HG02973 (cell line): ENCODE data around the gene VPS45.
A peak's percentile ranks its signal among the peaks of the same experiment; 100 is the strongest.
"Not testable (repeated sequence)": the region's sequence is repeated elsewhere in the genome, so short reads cannot be mapped to it uniquely, and the experiment has no call there.

Source experiments
- ATAC-seq: cut with Tn5 transposase; IDR thresholded peaks from one replicate; pipeline ENCODE4 v1.9.1; 2021; ENCODE audit warnings: moderate library complexity; ENCODE audit not compliant: unreplicated experiment

The VPS45 gene

DNA sequence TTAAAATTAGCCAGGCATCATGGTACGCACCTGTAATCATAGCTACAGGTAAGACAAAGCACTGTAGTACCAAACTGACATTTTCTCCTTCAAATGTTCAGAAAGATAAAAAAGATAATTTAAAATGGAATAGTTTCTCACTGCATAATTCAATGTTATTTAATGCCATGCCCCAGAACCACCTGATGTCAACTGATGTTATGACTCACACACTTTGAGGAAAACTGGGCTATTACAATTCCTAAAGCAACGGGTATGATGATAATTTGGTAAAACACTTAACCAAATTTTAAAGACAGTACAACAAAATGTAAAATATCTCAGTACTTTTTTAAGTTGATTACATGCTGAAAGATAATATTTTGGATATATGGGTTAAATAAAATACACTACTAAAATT lies 59.2 kb downstream of the VPS45 start:
- ATAC-seq, result no peak

GRCh38 chr1:150127464-150127863 lies 59.9 kb downstream of the VPS45 start:
- ATAC-seq, result no peak

DNA sequence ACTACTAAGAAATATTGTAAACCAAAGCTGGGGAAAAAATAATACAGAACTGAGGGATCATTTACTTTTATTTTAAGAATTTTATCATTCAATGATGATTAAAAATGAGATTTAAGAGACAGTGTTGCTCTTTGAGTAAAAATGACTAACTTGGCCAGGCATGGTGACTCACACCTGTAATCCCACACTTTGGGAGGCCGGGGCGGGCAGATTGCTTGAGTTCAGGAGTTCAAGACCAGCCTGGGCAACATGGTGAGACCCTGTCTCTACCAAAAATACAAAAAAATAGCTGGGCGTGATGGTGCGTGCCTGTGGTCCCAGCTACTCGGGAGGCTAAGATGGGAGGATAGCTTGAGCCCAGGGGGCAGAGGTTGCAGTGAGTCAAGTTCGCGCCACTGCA lies 60.3 kb downstream of the VPS45 start:
- ATAC-seq, result no peak

GRCh38 chr1:150132372-150132771 lies 64.8 kb downstream of the VPS45 start:
- ATAC-seq, result no peak

DNA sequence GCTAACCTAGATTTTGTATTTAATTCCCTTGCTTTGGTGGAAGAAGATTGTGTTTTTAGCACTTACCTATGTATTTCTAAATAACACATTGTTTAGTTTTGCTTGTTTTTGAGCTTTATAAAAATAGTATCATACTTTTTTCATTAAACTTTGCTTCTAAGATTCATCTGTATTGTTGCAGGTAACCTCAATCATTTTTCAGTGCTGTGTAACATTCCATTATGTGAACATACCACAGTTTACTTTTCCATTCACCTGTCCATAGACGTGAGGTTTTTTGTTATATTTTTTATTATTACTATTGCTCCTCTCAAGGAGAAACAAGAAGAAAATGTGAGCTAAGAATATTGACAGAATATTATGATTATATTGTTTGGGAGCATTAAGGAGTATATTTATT lies 67.0 kb downstream of the VPS45 start:
- no peak for ATAC-seq

DNA sequence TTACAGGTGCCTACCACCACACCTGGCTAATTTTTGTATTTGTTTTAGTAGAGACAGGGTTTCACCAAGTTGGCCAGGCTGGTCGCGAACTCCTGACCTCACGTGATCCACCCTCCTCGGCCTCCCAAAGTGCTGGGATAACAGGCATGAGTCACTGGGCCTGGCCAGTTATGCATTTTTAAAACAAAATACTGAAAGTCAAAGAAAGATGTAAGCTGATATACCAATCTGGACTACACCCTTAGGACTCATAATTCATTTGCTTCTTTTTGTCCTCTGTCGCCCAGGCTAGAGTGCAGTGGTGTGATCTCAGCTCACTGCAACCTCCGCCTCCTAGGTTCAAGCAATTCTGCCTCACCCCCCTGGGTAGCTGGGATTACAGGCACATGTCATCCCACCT lies 67.8 kb downstream of the VPS45 start:
- ATAC-seq, result not testable (repeated sequence)

GRCh38 chr1:150138044-150138443 lies 70.5 kb downstream of the VPS45 start:
- ATAC-seq, result no peak

- ATAC-seq, result no peak
Observed at GRCh38 chr1:150141452-150141851, 73.9 kb downstream of the VPS45 start.

DNA sequence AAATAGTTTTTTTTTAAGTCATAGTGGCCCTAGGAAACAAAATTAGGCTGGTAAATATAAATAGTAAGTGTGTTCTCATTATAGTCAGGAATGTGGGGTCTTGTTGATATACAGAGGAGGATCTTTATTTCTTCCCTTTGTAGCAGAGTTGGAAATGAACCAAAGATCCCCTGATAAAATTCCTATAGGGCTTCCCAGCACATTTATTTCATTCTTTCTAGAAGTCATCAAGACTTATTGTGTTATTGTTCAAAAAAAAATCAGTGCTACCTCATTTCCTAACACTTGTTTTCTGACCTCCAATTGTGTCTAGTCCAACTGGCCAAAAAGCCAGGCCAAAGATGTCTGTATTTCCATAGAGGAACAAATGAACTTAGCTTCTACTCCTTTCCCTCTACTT lies 74.5 kb downstream of the VPS45 start:
- ATAC-seq, result no peak

GRCh38 chr1:150144606-150145005 lies 77.0 kb downstream of the VPS45 start:
- no peak for ATAC-seq

GRCh38 chr1:150146016-150146415 lies 78.4 kb downstream of the VPS45 start:
- not testable (repeated sequence) for ATAC-seq

DNA sequence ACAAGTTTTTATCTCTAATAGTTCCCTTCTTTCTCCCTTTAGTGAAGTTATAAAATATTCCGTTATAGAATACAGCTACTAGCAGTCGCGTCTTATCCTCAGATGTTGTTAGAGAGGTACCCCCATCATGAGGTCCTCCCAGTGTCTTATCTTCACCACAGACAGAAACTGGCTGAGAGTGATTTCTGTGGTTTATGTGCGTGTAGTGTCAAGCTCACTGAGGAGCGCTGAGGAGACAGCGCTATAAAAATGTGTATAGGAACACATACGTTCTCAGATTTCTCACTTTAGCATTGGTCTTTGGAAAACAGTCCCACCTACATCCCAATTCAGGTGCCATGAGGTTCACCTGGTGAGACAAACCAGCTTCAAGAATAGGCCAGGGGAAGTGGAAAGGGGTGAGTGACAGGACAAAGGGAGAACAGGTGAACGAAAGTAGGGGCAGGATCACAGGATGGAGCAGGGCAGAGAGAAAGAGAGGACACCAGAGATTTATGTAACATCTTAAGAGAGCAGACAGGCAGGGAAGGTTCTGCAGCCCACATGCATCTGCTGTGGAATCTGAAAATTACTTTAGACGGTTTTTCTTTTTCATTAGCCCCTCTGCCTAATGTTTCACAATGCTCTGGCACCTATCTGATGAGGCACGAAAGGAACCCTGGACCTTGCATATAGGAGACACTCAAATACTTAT lies 79.4 kb downstream of the VPS45 start:
- no peak for ATAC-seq

- no peak for ATAC-seq
Observed at GRCh38 chr1:150148837-150149270, 81.3 kb downstream of the VPS45 start.

- peak; percentile 42 for ATAC-seq
Observed at GRCh38 chr1:150149271-150150132, 81.9 kb downstream of the VPS45 start, which contains the start of gene PLEKHO1. TSS of gene PLEKHO1 (plus strand) at chr1:150149916. CDS start at chr1:150150258, 342 bp downstream.

- ATAC-seq, result no peak
Observed at GRCh38 chr1:150150133-150151021, 82.8 kb downstream of the VPS45 start.

- no peak for ATAC-seq
Observed at GRCh38 chr1:150151291-150152181, 84.0 kb downstream of the VPS45 start.

DNA sequence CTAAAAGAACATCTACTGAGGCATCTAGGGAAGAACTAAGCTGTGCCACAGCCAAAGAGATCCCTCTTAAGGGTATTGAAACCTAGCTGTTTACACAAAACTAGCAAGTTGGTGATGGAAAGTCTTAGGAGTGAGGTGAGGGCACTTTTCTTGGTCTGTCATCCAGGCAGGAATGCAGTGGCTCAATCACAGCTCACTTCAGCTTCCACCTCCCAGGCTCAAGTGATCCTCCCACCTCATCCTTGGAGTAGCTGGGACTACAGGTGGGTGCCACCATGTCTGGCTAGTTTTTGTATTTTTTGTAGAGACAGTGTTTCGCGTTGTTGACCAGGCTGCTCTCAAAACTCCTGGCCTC lies 84.6 kb downstream of the VPS45 start:
- ATAC-seq, result no peak

DNA sequence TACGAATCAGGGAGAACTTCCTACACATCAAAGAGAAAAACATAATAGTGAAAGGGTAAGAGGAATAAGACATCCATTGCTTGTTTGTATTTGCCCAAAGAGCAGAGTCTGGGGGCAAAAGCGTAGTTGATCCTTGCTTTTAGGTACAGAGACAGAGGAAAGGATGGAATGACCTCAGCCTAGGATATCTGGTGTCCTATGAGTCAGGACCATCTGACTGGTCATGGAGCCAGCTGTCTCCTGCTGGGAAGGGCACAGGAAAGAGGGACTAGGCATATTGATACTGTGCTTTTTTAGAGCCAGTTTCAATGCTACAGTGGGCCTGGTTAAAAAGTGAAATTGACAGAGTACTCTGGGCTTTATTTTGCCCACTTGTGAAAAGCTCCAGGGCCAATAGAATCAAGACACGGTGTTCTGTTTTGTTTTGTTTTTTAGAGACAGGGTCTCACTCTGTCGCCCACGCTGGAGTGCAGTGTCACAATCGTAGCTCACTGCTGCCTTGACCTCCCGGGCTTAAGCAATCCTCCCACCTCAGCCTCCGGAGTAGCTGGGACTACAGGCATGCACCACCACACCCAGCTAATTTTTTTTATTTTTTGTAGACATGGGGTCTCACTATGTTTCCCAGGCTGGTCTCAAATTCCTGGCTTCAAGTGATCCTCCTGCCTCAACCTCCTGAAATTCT lies 85.3 kb downstream of the VPS45 start:
- ATAC-seq, result no peak

DNA sequence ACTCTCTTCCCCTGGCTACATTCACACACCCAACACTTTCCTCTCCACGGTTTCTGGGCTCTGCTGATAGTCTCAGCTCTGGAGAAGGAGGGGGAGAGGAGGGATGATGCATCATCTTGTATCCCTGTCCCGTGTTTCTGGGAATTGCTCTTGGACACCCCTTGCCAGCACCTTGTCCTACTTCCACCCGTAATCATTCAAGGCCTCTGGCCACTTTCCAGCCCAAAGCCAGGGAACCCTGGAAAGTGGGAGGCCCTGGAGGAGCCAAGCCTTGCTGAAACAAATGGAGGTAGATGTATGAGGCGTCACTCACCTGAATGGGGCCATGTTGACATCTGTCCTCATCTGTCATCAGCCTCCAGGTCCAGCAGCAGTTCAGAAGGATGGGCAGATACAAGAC lies 86.6 kb downstream of the VPS45 start:
- ATAC-seq, result no peak
